Ovary (tissue), 9 donors: ENCODE data around the gene ALX4. TPM values are rescaled to one million over a fixed set of nuclear protein-coding genes. Genes with fewer than 3 reads are reported as not detected.

ENCODE experiments used
- DNase-seq, 5 donors: peaks; one replicate each; pipeline ENCODE4 v3.0.0-alpha.2; 2019 to 2020
- H3K27ac ChIP-seq, 2 donors: fragments of 200-600 bp; one replicate each; pipeline versions ENCODE4 v1.5.1 to v1.8.0; 2019 to 2022
- H3K27me3 ChIP-seq: fragments of 200-600 bp; one replicate; pipeline ENCODE4 v1.8.0; 2022
- H3K36me3 ChIP-seq: fragments of 200-600 bp; sonication (generic); one replicate; pipeline ENCODE4 v1.5.1; 2019
- H3K4me1 ChIP-seq: one replicate; pipeline ENCODE4 v1.8.1; 2013; ENCODE audit warnings: mild to moderate bottlenecking, moderate library complexity; ENCODE audit not compliant: insufficient read depth
- H3K4me3 ChIP-seq: fragments of 200-600 bp; sonication (generic); one replicate; pipeline ENCODE4 v1.5.1; 2017
- H3K9me3 ChIP-seq, 2 donors: fragments of 200-600 bp in 1 of 2; sonication (generic) in 1 of 2; one replicate each; pipeline versions ENCODE4 v1.5.1 to v1.8.1; 2013 to 2019; ENCODE audit warnings: mild to moderate bottlenecking in 1 of 2, moderate library complexity in 1 of 2
- CTCF ChIP-seq, 3 donors: fragments of 450-650 bp in 2 of 3; fragments of 200-600 bp in 1 of 3; IDR thresholded peaks; one replicate each; pipeline versions ENCODE4 v1.5.1 to v1.8.0; 2016 to 2022; ENCODE audit warnings: antibody characterized with exemption in 3 of 3, mild to moderate bottlenecking in 1 of 3
- EP300 ChIP-seq: sonication (generic); formaldehyde crosslinking; IDR thresholded peaks from one replicate; pipeline ENCODE4 v1.6.1; 2017; ENCODE audit warnings: antibody characterized with exemption
- POLR2A ChIP-seq: fragments of 450-650 bp; IDR thresholded peaks from one replicate; pipeline ENCODE4 v1.6.1; 2017; ENCODE audit warnings: antibody characterized with exemption, mild to moderate bottlenecking, moderate library complexity
- WGBS, 3 donors: extraction: QIAGEN DNeasy Blood & Tissue Kit in 1 of 3; methylation state at CpG; one replicate each; pipeline versions ENCODE4 v1.1.5 to v1.1.7; 2013 to 2017; 5-methylcytosine and 5-hydroxymethylcytosine counted together
- intact Hi-C, 4 donors: fragments of 100-400 bp; cut with DNase I; formaldehyde crosslinking; loops; one replicate each; pipeline versions ENCODE4 v1.11.0 to v1.15.1; 2022 to 2023
- polyA plus RNA-seq, 2 donors: library from polyadenylated mRNA; stranded (reverse); fragments of 200-250 nt in 1 of 2; fragments of 350-450 nt in 1 of 2; fragmentation: Illumina TruSeq in 1 of 2; extraction: RNeasy Lipid Tissue Mini Kit (QIAGEN cat#74804) in 1 of 2; gene quantifications; one replicate each; pipeline ENCODE4 v1.2.3, GENCODE V29; 2013 to 2014
- total RNA-seq, 7 donors: library from RNA; depleted of rRNA in 2 of 7; stranded (reverse); fragments of >200 nt in 2 of 7; fragmentation: NEBNext Ultra II Directional in 3 of 7; extraction: Animal tissue kit (Norgen Biotek cat#: 25700) in 3 of 7; gene quantifications; one replicate each; pipeline versions ENCODE4 v1.1.0 to v1.2.4, GENCODE V29; 2016 to 2023
- donor health status: DM: no; HTN: no; CAD: no; lungs with moderate emphysema.
- donor health status: DM: no; HTN: no; CAD: no.
- donor health status: Bipolar disorder and iron deficiency.
- donor health status: DM: yes; HTN: yes; CAD: no.
- donor health status: DM: no; HTN: no; CAD: no.
- donor health status: DM: yes; HTN: yes; CAD: no.

The ALX4 gene
- total and polyA plus RNA-seq, 9 donors: 0.01 to 0.18 (median 0.05) TPM; not detected in 4

- DNase-seq: peak in 1 of 5 donors; percentile 2
- Histone ChIP-seq H3K27me3 (no peaks in the 10 kb centered on the region), H3K4me3 (no peak overlapping the region), H3K27ac (no peak overlapping the region), H3K4me1 (no peaks in the 10 kb centered on the region), H3K9me3 (no peaks in the 10 kb centered on the region), H3K36me3 (no peaks in the 10 kb centered on the region)
- TF ChIP-seq POLR2A: no peak
- TF ChIP-seq EP300: no peak
- no peak for TF ChIP-seq CTCF (IDR thresholded peaks at IDR 0.05)
- intact Hi-C loops: no loop called here
- WGBS, 3 donors: 65 to 68% (median 66%) methylated on average over 5 of the region's 5 CpGs
Measured at GRCh38 chr11:44344921-44345320, 35.0 kb upstream of the ALX4 start.

- intact Hi-C loops: no loop called here
- TF ChIP-seq EP300: no peak
- TF ChIP-seq CTCF (IDR thresholded peaks at IDR 0.05): no peak
- no peak for TF ChIP-seq POLR2A
- no peaks in the 10 kb centered on the region for H3K4me1 ChIP-seq
- peak in 1 of 5 donors; percentile 4 for DNase-seq
- no peak overlapping the region for H3K4me3 ChIP-seq
- no peaks in the 10 kb centered on the region for H3K36me3 ChIP-seq
- no peak overlapping the region for H3K27ac ChIP-seq
- no peaks in the 10 kb centered on the region for H3K27me3 ChIP-seq
- H3K9me3 ChIP-seq: no peaks in the 10 kb centered on the region
- WGBS, 3 donors: 80 to 88% (median 82%) methylated on average over 7 of the region's 7 CpGs
Measured at GRCh38 chr11:44344423-44344820, 34.5 kb upstream of the ALX4 start.

DNA sequence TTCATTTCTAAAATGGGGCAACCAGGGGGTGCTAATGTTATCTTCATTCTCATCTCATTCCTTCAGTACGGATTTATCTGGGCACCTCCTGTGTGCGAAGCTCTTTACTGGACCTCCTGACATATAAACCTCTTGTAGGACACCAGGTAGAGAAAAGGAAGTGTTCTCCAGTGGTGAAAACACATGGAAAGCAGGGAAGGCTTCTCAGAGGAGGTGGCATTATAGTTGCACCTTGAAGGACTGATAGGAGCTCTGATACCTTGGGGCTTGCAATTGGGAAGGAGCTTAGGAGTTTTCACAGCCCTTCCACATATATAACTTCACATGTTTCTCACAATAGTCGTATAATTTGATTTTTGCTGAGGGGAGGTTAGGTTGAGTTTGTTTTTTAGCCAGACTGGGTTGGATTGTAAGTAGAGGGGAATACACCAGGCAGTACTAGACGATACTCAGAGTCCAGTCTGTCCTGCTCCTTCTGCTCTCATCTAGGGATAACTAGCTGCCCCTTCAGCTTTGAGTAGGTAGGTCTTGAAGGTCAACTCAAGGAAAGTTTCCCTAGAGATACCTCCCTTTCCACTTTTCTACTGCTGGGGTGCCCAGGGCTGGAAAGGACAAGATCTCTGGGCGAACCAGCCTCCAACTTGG, 34.0 kb upstream of the ALX4 start:
- Histone ChIP-seq H3K4me1 (no peaks in the 10 kb centered on the region), H3K9me3 (no peaks in the 10 kb centered on the region), H3K36me3 (no peaks in the 10 kb centered on the region), H3K27me3 (no peaks in the 10 kb centered on the region), H3K27ac (no peak overlapping the region), H3K4me3 (no peak overlapping the region)
- WGBS, 3 donors: 76 to 80% (median 77%) methylated on average over 5 of the region's 5 CpGs
- intact Hi-C loops: no loop called here
- DNase-seq: no peak
- TF ChIP-seq EP300 (no peak), POLR2A (no peak), CTCF (IDR thresholded peaks at IDR 0.05) (no peak)

DNA sequence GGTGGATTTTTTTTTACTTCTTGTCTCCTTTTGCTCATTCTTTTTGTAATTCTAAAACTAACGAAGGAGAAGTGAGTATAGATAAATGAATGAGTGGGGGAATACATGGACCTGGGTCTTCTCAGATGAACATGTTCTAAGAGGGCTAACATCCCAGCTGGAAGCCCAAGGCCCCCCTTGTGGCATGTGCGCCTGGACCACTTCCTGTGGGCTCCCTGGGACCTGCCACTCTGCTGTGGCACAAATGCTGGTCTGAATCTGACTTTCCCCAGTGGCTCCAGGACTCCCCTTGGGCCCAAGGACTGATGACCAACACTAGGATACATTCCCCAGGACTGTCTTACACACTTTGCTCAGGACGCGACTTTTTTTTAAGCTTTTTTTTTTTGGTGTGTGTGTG, 32.7 kb upstream of the ALX4 start:
- Histone ChIP-seq H3K4me1 (no peaks in the 10 kb centered on the region), H3K27me3 (no peaks in the 10 kb centered on the region), H3K4me3 (no peak overlapping the region), H3K27ac (no peak overlapping the region), H3K36me3 (no peaks in the 10 kb centered on the region), H3K9me3 (no peaks in the 10 kb centered on the region)
- no peak for TF ChIP-seq EP300
- no peak for TF ChIP-seq CTCF (IDR thresholded peaks at IDR 0.05)
- no peak for TF ChIP-seq POLR2A
- no peak for DNase-seq
- intact Hi-C loops: no loop called here
- WGBS, 3 donors: 86 to 88% (median 87%) methylated on average over 4 of the region's 4 CpGs
